ENCODE results near the gene INVS. TPM values are rescaled to one million over a fixed set of nuclear protein-coding genes. Genes with fewer than 3 reads are reported as not detected.

Gene INVS
- total and polyA plus RNA-seq, 2 donors (not counting 1 experiment from before 2014, with no cell fraction given) = 13.9 to 37.0 TPM

GRCh38 chr9:100090880-100091279, 8.2 kb upstream of the INVS start:
- intact Hi-C loops (cut with micrococcal nuclease) = loop anchor here (10.0 kb wide), 1 partner anchor 324 kb away; no protein-coding TSS in a partner anchor
- H3K4me3 Mint-ChIP-seq = no peak overlapping the region
- POLR2A ChIA-PET = no interaction called here

DNA sequence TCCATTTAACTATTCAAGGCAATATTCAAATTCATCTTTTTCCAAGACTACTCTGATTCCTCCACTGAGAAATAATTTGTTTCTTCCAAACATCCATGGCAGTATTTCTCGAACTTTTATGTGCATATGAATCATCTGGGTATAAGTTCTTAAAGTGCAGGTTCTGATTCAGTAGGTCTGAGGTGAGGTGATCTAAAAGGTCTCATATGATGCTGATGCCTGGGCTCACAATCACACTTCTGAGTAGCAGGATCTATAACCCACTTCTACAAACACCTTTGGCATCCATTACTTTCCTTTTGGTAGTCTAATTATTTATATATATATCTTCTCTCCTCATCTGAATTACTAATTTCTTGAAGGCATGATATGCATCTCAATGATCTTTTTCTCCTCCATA, 7.4 kb upstream of the INVS start:
- Histone ChIP-seq H3K36me3 (replicated peaks in 1 of 2; ENCODE audit: control extremely low read depth in 1 of 2, control insufficient read depth in 1 of 2, extremely low read depth in 1 of 2, insufficient read depth in 2 of 2, low read length in 1 of 2) (no peaks in the 10 kb centered on the region), H3K27ac (ENCODE audit: low read length in 2 of 2) (no peak overlapping the region), H3K4me1 (ENCODE audit: control insufficient read depth in 2 of 2, insufficient read depth in 2 of 2, low read length in 2 of 2) (peaks cover 27 to 38% of the 10 kb centered on the region in 2 donors), H2AFZ (ENCODE audit: insufficient read depth, low read depth, low read length, poor library complexity, severe bottlenecking) (no peak overlapping the region), H3K9ac (ENCODE audit: low read length) (no peak overlapping the region), H3K9me3 (ENCODE audit: control extremely low read depth in 1 of 3, control insufficient read depth in 2 of 3, insufficient read depth in 1 of 3, low read length in 2 of 3) (no peaks in the 10 kb centered on the region), H4K20me1 (ENCODE audit: control insufficient read depth, insufficient read depth, low read length, poor library complexity, severe bottlenecking) (peaks cover 6% of the 10 kb centered on the region), H3K4me2 (replicated peaks; ENCODE audit: low read depth, low read length, poor library complexity, severe bottlenecking) (peak overlapping the region; percentile 3), H3K27me3 (replicated peaks in 1 of 4; ENCODE audit: control extremely low read depth in 1 of 4, control insufficient read depth in 3 of 4, insufficient read depth in 4 of 4, low read length in 3 of 4) (no peaks in the 10 kb centered on the region), H3K4me3 (ENCODE audit: control extremely low read depth in 1 of 5, extremely low read depth in 1 of 5, insufficient read depth in 1 of 5, low read depth in 2 of 5, low read length in 4 of 5) (no peak overlapping the region), H3K79me2 (ENCODE audit: control insufficient read depth, insufficient read depth, low read length) (peaks cover 96% of the 10 kb centered on the region)
- POLR2A ChIA-PET = no interaction called here
- intact Hi-C loops (cut with micrococcal nuclease) = loop anchor here (10.0 kb wide), 1 partner anchor 323 kb away; no protein-coding TSS in a partner anchor
- Mint-ChIP-seq H3K27ac (no peak overlapping the region), H3K9me3 (ENCODE audit: insufficient read depth) (no peaks in the 10 kb centered on the region), H3K4me3 (no peak overlapping the region), H3K27me3 (no peaks in the 10 kb centered on the region), H3K4me1 (peaks cover 70% of the 10 kb centered on the region)
- CTCF ChIA-PET = no interaction called here
- no CpG with 5 or more reads among the region's 1 CpG for WGBS (ENCODE audit: insufficient coverage)
- no peak for DNase-seq
- ATAC-seq (ENCODE audit: low read depth) = no peak
- TF ChIP-seq, protein P1, sequence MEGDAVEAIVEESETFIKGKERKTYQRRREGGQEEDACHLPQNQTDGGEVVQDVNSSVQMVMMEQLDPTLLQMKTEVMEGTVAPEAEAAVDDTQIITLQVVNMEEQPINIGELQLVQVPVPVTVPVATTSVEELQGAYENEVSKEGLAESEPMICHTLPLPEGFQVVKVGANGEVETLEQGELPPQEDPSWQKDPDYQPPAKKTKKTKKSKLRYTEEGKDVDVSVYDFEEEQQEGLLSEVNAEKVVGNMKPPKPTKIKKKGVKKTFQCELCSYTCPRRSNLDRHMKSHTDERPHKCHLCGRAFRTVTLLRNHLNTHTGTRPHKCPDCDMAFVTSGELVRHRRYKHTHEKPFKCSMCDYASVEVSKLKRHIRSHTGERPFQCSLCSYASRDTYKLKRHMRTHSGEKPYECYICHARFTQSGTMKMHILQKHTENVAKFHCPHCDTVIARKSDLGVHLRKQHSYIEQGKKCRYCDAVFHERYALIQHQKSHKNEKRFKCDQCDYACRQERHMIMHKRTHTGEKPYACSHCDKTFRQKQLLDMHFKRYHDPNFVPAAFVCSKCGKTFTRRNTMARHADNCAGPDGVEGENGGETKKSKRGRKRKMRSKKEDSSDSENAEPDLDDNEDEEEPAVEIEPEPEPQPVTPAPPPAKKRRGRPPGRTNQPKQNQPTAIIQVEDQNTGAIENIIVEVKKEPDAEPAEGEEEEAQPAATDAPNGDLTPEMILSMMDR (IDR thresholded peaks at IDR 0.05) = no peak
- TF ChIP-seq EZH2 (IDR thresholded peaks at IDR 0.05; ENCODE audit: borderline replicate concordance, insufficient read depth, low read depth, low read length, poor library complexity, severe bottlenecking) = no peak

More at GRCh38 chr9:100090880-100091279, 8.2 kb upstream of the INVS start:
- H3K4me1 Mint-ChIP-seq = peaks cover 72% of the 10 kb centered on the region
- Histone ChIP-seq H2AFZ (ENCODE audit: insufficient read depth, low read depth, low read length, poor library complexity, severe bottlenecking) (no peak overlapping the region), H3K4me1 (ENCODE audit: control insufficient read depth in 2 of 2, insufficient read depth in 2 of 2, low read length in 2 of 2) (peaks cover 32 to 43% of the 10 kb centered on the region in 2 donors), H3K27ac (ENCODE audit: low read length in 2 of 2) (no peak overlapping the region), H3K79me2 (ENCODE audit: control insufficient read depth, insufficient read depth, low read length) (peaks cover 98% of the 10 kb centered on the region), H3K27me3 (replicated peaks in 1 of 4; ENCODE audit: control extremely low read depth in 1 of 4, control insufficient read depth in 3 of 4, insufficient read depth in 4 of 4, low read length in 3 of 4) (no peaks in the 10 kb centered on the region), H3K9me3 (ENCODE audit: control extremely low read depth in 1 of 3, control insufficient read depth in 2 of 3, insufficient read depth in 1 of 3, low read length in 2 of 3) (no peaks in the 10 kb centered on the region), H3K4me3 (ENCODE audit: control extremely low read depth in 1 of 5, extremely low read depth in 1 of 5, insufficient read depth in 1 of 5, low read depth in 2 of 5, low read length in 4 of 5) (no peak overlapping the region), H3K36me3 (replicated peaks in 1 of 2; ENCODE audit: control extremely low read depth in 1 of 2, control insufficient read depth in 1 of 2, extremely low read depth in 1 of 2, insufficient read depth in 2 of 2, low read length in 1 of 2) (no peaks in the 10 kb centered on the region), H3K4me2 (replicated peaks; ENCODE audit: low read depth, low read length, poor library complexity, severe bottlenecking) (no peak overlapping the region), H4K20me1 (ENCODE audit: control insufficient read depth, insufficient read depth, low read length, poor library complexity, severe bottlenecking) (peaks cover 6% of the 10 kb centered on the region), H3K9ac (ENCODE audit: low read length) (no peak overlapping the region)
- H3K27me3 Mint-ChIP-seq = no peaks in the 10 kb centered on the region
- TF ChIP-seq EZH2 (IDR thresholded peaks at IDR 0.05; ENCODE audit: borderline replicate concordance, insufficient read depth, low read depth, low read length, poor library complexity, severe bottlenecking) = no peak
- TF ChIP-seq, protein P1 (IDR thresholded peaks at IDR 0.05) = no peak
- ATAC-seq (ENCODE audit: low read depth) = no peak
- CTCF ChIA-PET = no interaction called here
- whole genome bisulfite sequencing (ENCODE audit: insufficient coverage) = no CpG with 5 or more reads among the region's 1 CpG
- DNase-seq = no peak
- H3K27ac Mint-ChIP-seq = no peak overlapping the region
- no peaks in the 10 kb centered on the region for H3K9me3 Mint-ChIP-seq (ENCODE audit: insufficient read depth)
